ENCODE results near the gene TNNT3. TPM values are rescaled to one million over a fixed set of nuclear protein-coding genes. Genes with fewer than 3 reads are reported as not detected.
A peak's percentile ranks its signal among the peaks of the same experiment; 100 is the strongest.

TNNT3 gene
- total RNA-seq, 1 experiment from 2014 or later = 8.0 TPM

GRCh38 chr11:1946812-1947484 lies 27.4 kb downstream of the TNNT3 start, which contains the start of gene MRPL23:
Gene MRPL23, plus strand, starts transcription at chr11:1947332. Its CDS starts 31 bp downstream, at chr11:1947363.
- Histone ChIP-seq H3K4me3 (no peak within 1 kb of the TSS), H3K4me1 (replicated peaks) (peaks cover 18% of the 10 kb centered on the region), H3K36me3 (no peaks in the 10 kb centered on the region), H3K27me3 (replicated peaks) (no peaks in the 10 kb centered on the region), H3K27ac (no peak within 1 kb of the TSS), H3K9me3 (replicated peaks) (no peaks in the 10 kb centered on the region)
- DNase-seq (ENCODE audit: low read depth in 1 of 2, low spot score in 2 of 2) = no peak

- Histone ChIP-seq H3K4me3 (no peak overlapping the region), H3K36me3 (no peaks in the 10 kb centered on the region), H3K27me3 (replicated peaks) (no peaks in the 10 kb centered on the region), H3K4me1 (replicated peaks) (peaks cover 12% of the 10 kb centered on the region), H3K27ac (no peak overlapping the region), H3K9me3 (replicated peaks) (no peaks in the 10 kb centered on the region)
- DNase-seq (ENCODE audit: low read depth in 1 of 2, low spot score in 2 of 2) = no peak
Measured at GRCh38 chr11:1947592-1948237, 28.2 kb downstream of the TNNT3 start.

GRCh38 chr11:1948389-1948788 lies 28.9 kb downstream of the TNNT3 start:
- peaks cover 11% of the 10 kb centered on the region for H3K4me1 ChIP-seq (replicated peaks)
- no peak overlapping the region for H3K4me3 ChIP-seq
- H3K9me3 ChIP-seq (replicated peaks) = no peaks in the 10 kb centered on the region
- no peak overlapping the region for H3K27ac ChIP-seq
- DNase-seq (ENCODE audit: low read depth in 1 of 2, low spot score in 2 of 2) = peak in 1 of 2 experiments; percentile 28
- H3K27me3 ChIP-seq (replicated peaks) = no peaks in the 10 kb centered on the region
- H3K36me3 ChIP-seq = no peaks in the 10 kb centered on the region

- H3K27ac ChIP-seq = no peak overlapping the region
- H3K27me3 ChIP-seq (replicated peaks) = no peaks in the 10 kb centered on the region
- no peaks in the 10 kb centered on the region for H3K36me3 ChIP-seq
- no peak overlapping the region for H3K4me3 ChIP-seq
- H3K4me1 ChIP-seq (replicated peaks) = peaks cover 2% of the 10 kb centered on the region
- H3K9me3 ChIP-seq (replicated peaks) = no peaks in the 10 kb centered on the region
- DNase-seq (ENCODE audit: low read depth in 1 of 2, low spot score in 2 of 2) = no peak
Measured at GRCh38 chr11:1949302-1949701, 29.8 kb downstream of the TNNT3 start.

- no peaks in the 10 kb centered on the region for H3K36me3 ChIP-seq
- no peaks in the 10 kb centered on the region for H3K9me3 ChIP-seq (replicated peaks)
- H3K4me3 ChIP-seq = no peak overlapping the region
- no peak overlapping the region for H3K27ac ChIP-seq
- H3K27me3 ChIP-seq (replicated peaks) = no peaks in the 10 kb centered on the region
- no peak for DNase-seq (ENCODE audit: low read depth in 1 of 2, low spot score in 2 of 2)
- no peaks in the 10 kb centered on the region for H3K4me1 ChIP-seq (replicated peaks)
Measured at GRCh38 chr11:1949922-1950321, 30.4 kb downstream of the TNNT3 start.

- Histone ChIP-seq H3K36me3 (no peaks in the 10 kb centered on the region), H3K4me1 (replicated peaks) (no peaks in the 10 kb centered on the region), H3K27me3 (replicated peaks) (no peaks in the 10 kb centered on the region), H3K9me3 (replicated peaks) (no peaks in the 10 kb centered on the region), H3K4me3 (no peak overlapping the region), H3K27ac (no peak overlapping the region)
- DNase-seq (ENCODE audit: low read depth in 1 of 2, low spot score in 2 of 2) = no peak
Measured at GRCh38 chr11:1952806-1953482, 33.4 kb downstream of the TNNT3 start.

GRCh38 chr11:1953489-1954266 lies 34.2 kb downstream of the TNNT3 start:
- Histone ChIP-seq H3K36me3 (no peaks in the 10 kb centered on the region), H3K27ac (no peak overlapping the region), H3K4me3 (no peak overlapping the region), H3K4me1 (replicated peaks) (no peaks in the 10 kb centered on the region), H3K27me3 (replicated peaks) (no peaks in the 10 kb centered on the region), H3K9me3 (replicated peaks) (no peaks in the 10 kb centered on the region)
- DNase-seq (ENCODE audit: low read depth in 1 of 2, low spot score in 2 of 2) = peak in 1 of 2 experiments; percentile 23

- H3K9me3 ChIP-seq (replicated peaks) = no peaks in the 10 kb centered on the region
- H3K27ac ChIP-seq = no peak overlapping the region
- no peaks in the 10 kb centered on the region for H3K27me3 ChIP-seq (replicated peaks)
- H3K4me3 ChIP-seq = no peak overlapping the region
- no peaks in the 10 kb centered on the region for H3K4me1 ChIP-seq (replicated peaks)
- no peaks in the 10 kb centered on the region for H3K36me3 ChIP-seq
- no peak for DNase-seq (ENCODE audit: low read depth in 1 of 2, low spot score in 2 of 2)
Measured at GRCh38 chr11:1958367-1958766, 38.9 kb downstream of the TNNT3 start.

GRCh38 chr11:1959786-1960185 lies 40.3 kb downstream of the TNNT3 start:
- H3K4me3 ChIP-seq = no peak overlapping the region
- H3K9me3 ChIP-seq (replicated peaks) = no peaks in the 10 kb centered on the region
- no peaks in the 10 kb centered on the region for H3K36me3 ChIP-seq
- no peak for DNase-seq (ENCODE audit: low read depth in 1 of 2, low spot score in 2 of 2)
- H3K27ac ChIP-seq = no peak overlapping the region
- no peaks in the 10 kb centered on the region for H3K4me1 ChIP-seq (replicated peaks)
- no peaks in the 10 kb centered on the region for H3K27me3 ChIP-seq (replicated peaks)

- Histone ChIP-seq H3K36me3 (no peaks in the 10 kb centered on the region), H3K27ac (no peak overlapping the region), H3K9me3 (replicated peaks) (no peaks in the 10 kb centered on the region), H3K27me3 (replicated peaks) (no peaks in the 10 kb centered on the region), H3K4me3 (no peak overlapping the region), H3K4me1 (replicated peaks) (no peaks in the 10 kb centered on the region)
- no peak for DNase-seq (ENCODE audit: low read depth in 1 of 2, low spot score in 2 of 2)
Measured at GRCh38 chr11:1963864-1964263, 44.4 kb downstream of the TNNT3 start.

GRCh38 chr11:1964348-1964747 lies 44.8 kb downstream of the TNNT3 start:
- Histone ChIP-seq H3K27me3 (replicated peaks) (no peaks in the 10 kb centered on the region), H3K9me3 (replicated peaks) (no peaks in the 10 kb centered on the region), H3K4me3 (no peak overlapping the region), H3K27ac (no peak overlapping the region), H3K36me3 (no peaks in the 10 kb centered on the region), H3K4me1 (replicated peaks) (no peaks in the 10 kb centered on the region)
- DNase-seq (ENCODE audit: low read depth in 1 of 2, low spot score in 2 of 2) = no peak

- no peak overlapping the region for H3K27ac ChIP-seq
- H3K27me3 ChIP-seq (replicated peaks) = no peaks in the 10 kb centered on the region
- no peaks in the 10 kb centered on the region for H3K36me3 ChIP-seq
- no peaks in the 10 kb centered on the region for H3K9me3 ChIP-seq (replicated peaks)
- H3K4me1 ChIP-seq (replicated peaks) = no peaks in the 10 kb centered on the region
- no peak for DNase-seq (ENCODE audit: low read depth in 1 of 2, low spot score in 2 of 2)
- H3K4me3 ChIP-seq = no peak overlapping the region
Measured at GRCh38 chr11:1964955-1965354, 45.5 kb downstream of the TNNT3 start.

- Histone ChIP-seq H3K4me3 (no peak overlapping the region), H3K27me3 (replicated peaks) (no peaks in the 10 kb centered on the region), H3K9me3 (replicated peaks) (no peaks in the 10 kb centered on the region), H3K27ac (no peak overlapping the region), H3K4me1 (replicated peaks) (no peaks in the 10 kb centered on the region), H3K36me3 (no peaks in the 10 kb centered on the region)
- DNase-seq (ENCODE audit: low read depth in 1 of 2, low spot score in 2 of 2) = no peak
Measured at GRCh38 chr11:1966531-1966930, 47.0 kb downstream of the TNNT3 start.

All from SJSA1 (cell line).